ENCODE results near the gene ADAM12.

ADAM12 gene

GRCh38 chr10:126166797-126167196 lies 221.5 kb downstream of the ADAM12 start:
- no peak for DNase-seq

- DNase-seq: no peak
Observed at GRCh38 chr10:126165874-126166273, 222.4 kb downstream of the ADAM12 start.

GRCh38 chr10:126163506-126163905 lies 224.8 kb downstream of the ADAM12 start:
- DNase-seq: no peak

- DNase-seq: no peak
Observed at GRCh38 chr10:126161691-126162090, 226.6 kb downstream of the ADAM12 start.

GRCh38 chr10:126160971-126161630 lies 227.2 kb downstream of the ADAM12 start:
- no peak for DNase-seq

GRCh38 chr10:126160571-126160970 lies 227.7 kb downstream of the ADAM12 start:
- no peak for DNase-seq

GRCh38 chr10:126158133-126158892 lies 230.0 kb downstream of the ADAM12 start:
- DNase-seq: no peak

GRCh38 chr10:126157189-126157588 lies 231.1 kb downstream of the ADAM12 start:
- DNase-seq: no peak

- DNase-seq: no peak
Observed at GRCh38 chr10:126156503-126156902, 231.8 kb downstream of the ADAM12 start.

- DNase-seq: no peak
Observed at GRCh38 chr10:126156012-126156411, 232.3 kb downstream of the ADAM12 start.

GRCh38 chr10:126155528-126155927 lies 232.7 kb downstream of the ADAM12 start:
- no peak for DNase-seq

- no peak for DNase-seq
Observed at GRCh38 chr10:126153711-126154628, 234.3 kb downstream of the ADAM12 start.

GRCh38 chr10:126147866-126148587 lies 240.2 kb downstream of the ADAM12 start:
- no peak for DNase-seq

- no peak for DNase-seq
Observed at GRCh38 chr10:126146771-126147170, 241.5 kb downstream of the ADAM12 start.

GRCh38 chr10:126143117-126143516 lies 245.2 kb downstream of the ADAM12 start:
- no peak for DNase-seq

GRCh38 chr10:126140746-126141273 lies 247.5 kb downstream of the ADAM12 start:
- DNase-seq: no peak

- DNase-seq: no peak
Observed at GRCh38 chr10:126137562-126138221, 250.6 kb downstream of the ADAM12 start.

- no peak for DNase-seq
Observed at GRCh38 chr10:126135941-126136595, 252.2 kb downstream of the ADAM12 start.

GRCh38 chr10:126135177-126135576 lies 253.1 kb downstream of the ADAM12 start:
- no peak for DNase-seq

GRCh38 chr10:126133906-126134656 lies 254.2 kb downstream of the ADAM12 start:
- DNase-seq: no peak
